Measurements from ENCODE around the gene MED1. TPM values are rescaled to one million over a fixed set of nuclear protein-coding genes. Genes with fewer than 3 reads are reported as not detected.
A peak's percentile ranks its signal among the peaks of the same experiment; 100 is the strongest.

MED1 gene
- total and polyA plus RNA-seq, 4 donors, result 6.5 to 34.6 (median 22.5) TPM

- ATAC-seq (ENCODE audit: insufficient read depth, low FRiP score), result no peak
- Histone ChIP-seq H3K36me3 (ENCODE audit: control insufficient read depth in 4 of 4, insufficient read depth in 4 of 4, low read length in 4 of 4) (no peaks in the 10 kb centered on the region), H3K4me3 (peak overlapping the region; percentile 64), H3K27ac (ENCODE audit: low read depth in 1 of 2, low read length in 1 of 2) (peak overlapping the region; percentile 96 to 97), H3K9ac (ENCODE audit: insufficient read depth in 1 of 2, low read length in 2 of 2) (peak overlapping the region; percentile 90 to 95), H3K4me1 (ENCODE audit: control insufficient read depth in 5 of 5, insufficient read depth in 5 of 5, low read length in 5 of 5) (peaks cover 0 to 12% (median 2%) of the 10 kb centered on the region in 5 donors), H3K27me3 (ENCODE audit: control insufficient read depth in 3 of 3, insufficient read depth in 3 of 3, low read length in 2 of 3) (no peaks in the 10 kb centered on the region), H3K9me3 (ENCODE audit: control insufficient read depth in 4 of 4, insufficient read depth in 3 of 4, low read length in 3 of 4) (no peaks in the 10 kb centered on the region)
- peak in 1 of 3 donors; percentile 61 for DNase-seq
- TF ChIP-seq CTCF (IDR thresholded peaks at IDR 0.05; ENCODE audit: control extremely low read depth, extremely low read depth), result no peak
- WGBS, 2 donors, result 0% methylated on average over 33 to 34 of the region's 34 CpGs
These were observed 11.0 kb upstream of the MED1 start for GRCh38 chr17:39461926-39462569.

DNA sequence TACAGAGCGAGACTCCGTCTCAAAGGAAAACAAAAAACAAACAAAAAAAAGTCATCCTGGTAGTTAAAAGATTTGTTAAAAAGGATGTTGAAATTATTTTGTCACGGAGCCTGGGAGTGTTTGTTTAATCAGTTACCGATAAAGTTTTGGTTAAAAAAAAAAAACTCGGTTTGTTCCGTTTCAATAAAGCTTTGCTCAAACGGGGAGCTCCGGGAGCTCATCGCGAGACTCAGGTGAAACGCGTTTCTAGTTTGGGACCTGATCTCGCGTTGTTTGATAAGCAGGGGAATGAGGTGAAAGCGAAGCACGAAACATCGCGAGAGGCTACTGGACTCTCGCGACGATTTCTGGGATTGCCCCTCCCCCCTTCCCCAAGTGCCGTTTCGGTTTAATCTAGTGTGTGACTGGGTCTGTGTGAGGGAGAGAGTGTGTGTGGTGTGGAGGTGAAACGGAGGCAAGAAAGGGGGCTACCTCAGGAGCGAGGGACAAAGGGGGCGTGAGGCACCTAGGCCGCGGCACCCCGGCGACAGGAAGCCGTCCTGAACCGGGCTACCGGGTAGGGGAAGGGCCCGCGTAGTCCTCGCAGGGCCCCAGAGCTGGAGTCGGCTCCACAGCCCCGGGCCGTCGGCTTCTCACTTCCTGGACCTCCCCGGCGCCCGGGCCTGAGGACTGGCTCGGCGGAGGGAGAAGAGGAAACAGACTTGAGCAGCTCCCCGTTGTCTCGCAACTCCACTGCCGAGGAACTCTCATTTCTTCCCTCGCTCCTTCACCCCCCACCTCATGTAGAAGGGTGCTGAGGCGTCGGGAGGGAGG lies 10.3 kb upstream of the MED1 start, which contains the start of gene CDK12:
Gene CDK12, plus strand, starts transcription at position 374 of the 813 bp plus-strand sequence. CDS start 586 bp downstream, outside the sequence.
- peak; percentile 93 for ATAC-seq (ENCODE audit: insufficient read depth, low FRiP score)
- peak within 1 kb of the TSS; percentile 96 to 97 for H3K27ac ChIP-seq (ENCODE audit: low read depth in 1 of 2, low read length in 1 of 2)
- peak; percentile 98 to 100 (median 100) for DNase-seq
- TF ChIP-seq CTCF (IDR thresholded peaks at IDR 0.05; ENCODE audit: control extremely low read depth, extremely low read depth), result no peak
- 1% methylated on average over 33 to 51 of the region's 51 CpGs for WGBS, 2 donors
- peak within 1 kb of the TSS; percentile 90 to 95 for H3K9ac ChIP-seq (ENCODE audit: insufficient read depth in 1 of 2, low read length in 2 of 2)
- H3K9me3 ChIP-seq (ENCODE audit: control insufficient read depth in 4 of 4, insufficient read depth in 3 of 4, low read length in 3 of 4), result no peaks in the 10 kb centered on the region
- peaks cover 0 to 12% (median 2%) of the 10 kb centered on the region in 5 donors for H3K4me1 ChIP-seq (ENCODE audit: control insufficient read depth in 5 of 5, insufficient read depth in 5 of 5, low read length in 5 of 5)
- H3K4me3 ChIP-seq, result peak within 1 kb of the TSS; percentile 64
- no peaks in the 10 kb centered on the region for H3K36me3 ChIP-seq (ENCODE audit: control insufficient read depth in 4 of 4, insufficient read depth in 4 of 4, low read length in 4 of 4)
- H3K27me3 ChIP-seq (ENCODE audit: control insufficient read depth in 3 of 3, insufficient read depth in 3 of 3, low read length in 2 of 3), result no peaks in the 10 kb centered on the region

- no peak for TF ChIP-seq CTCF (IDR thresholded peaks at IDR 0.05; ENCODE audit: control extremely low read depth, extremely low read depth)
- ATAC-seq (ENCODE audit: insufficient read depth, low FRiP score) (no peak), DNase-seq (no peak)
- H3K27me3 ChIP-seq (ENCODE audit: control insufficient read depth in 3 of 3, insufficient read depth in 3 of 3, low read length in 2 of 3), result no peaks in the 10 kb centered on the region
- H3K27ac ChIP-seq (ENCODE audit: low read depth in 1 of 2, low read length in 1 of 2), result no peak overlapping the region
- H3K4me1 ChIP-seq (ENCODE audit: control insufficient read depth in 5 of 5, insufficient read depth in 5 of 5, low read length in 5 of 5), result peaks cover 0 to 4% (median 0%) of the 10 kb centered on the region in 5 donors
- H3K36me3 ChIP-seq (ENCODE audit: control insufficient read depth in 4 of 4, insufficient read depth in 4 of 4, low read length in 4 of 4), result peaks cover 0 to under 1% (median 0%) of the 10 kb centered on the region in 4 donors
- no peak overlapping the region for H3K9ac ChIP-seq (ENCODE audit: insufficient read depth in 1 of 2, low read length in 2 of 2)
- H3K4me3 ChIP-seq, result no peak overlapping the region
- H3K9me3 ChIP-seq (ENCODE audit: control insufficient read depth in 4 of 4, insufficient read depth in 3 of 4, low read length in 3 of 4), result no peaks in the 10 kb centered on the region
- WGBS, 2 donors, result 89 to 93% methylated on average over 4 of the region's 4 CpGs
These were observed 4.9 kb upstream of the MED1 start for GRCh38 chr17:39455919-39456318.
